Hepatocyte (in vitro differentiated cells): ENCODE data around the gene DGKA. TPM values are rescaled to one million over a fixed set of nuclear protein-coding genes. Genes with fewer than 3 reads are reported as not detected.
"Not testable (repeated sequence)": the region's sequence is repeated elsewhere in the genome, so short reads cannot be mapped to it uniquely, and the experiment has no call there.

Experiments
- DNase-seq: peaks from one replicate; pipeline ENCODE4 v3.0.0-alpha.2; 2016; ENCODE audit warnings: low spot score
- H2AFZ ChIP-seq: fragments of 200-600 bp; sonication (generic); 2 replicates; pipeline ENCODE4 v1.6.0; 2016; ENCODE audit warnings: antibody characterized with exemption, mild to moderate bottlenecking
- H3K27ac ChIP-seq: fragments of 200-600 bp; sonication (generic); 2 replicates; pipeline ENCODE4 v1.5.1; 2016; ENCODE audit warnings: mild to moderate bottlenecking
- H3K27me3 ChIP-seq: fragments of 200-600 bp; sonication (generic); 2 replicates; pipeline ENCODE4 v1.6.1; 2016
- H3K36me3 ChIP-seq: fragments of 200-600 bp; sonication (generic); replicated peaks from 2 replicates; pipeline ENCODE4 v1.5.1; 2016; ENCODE audit warnings: low read depth; ENCODE audit not compliant: insufficient read depth
- H3K4me1 ChIP-seq: fragments of 200-600 bp; sonication (generic); 2 replicates; pipeline ENCODE4 v1.5.1; 2016; ENCODE audit warnings: mild to moderate bottlenecking, moderate library complexity; ENCODE audit not compliant: insufficient read depth
- H3K4me2 ChIP-seq: fragments of 200-600 bp; sonication (generic); 2 replicates; pipeline ENCODE4 v1.6.0; 2016
- H3K4me3 ChIP-seq: fragments of 200-600 bp; sonication (generic); 2 replicates; pipeline ENCODE4 v1.5.1; 2016; ENCODE audit warnings: mild to moderate bottlenecking
- H3K79me2 ChIP-seq: fragments of 200-600 bp; sonication (generic); 2 replicates; pipeline ENCODE4 v1.6.0; 2017; ENCODE audit warnings: mild to moderate bottlenecking
- H3K9me2 ChIP-seq: fragments of 200-600 bp; sonication (generic); replicated peaks from 2 replicates; pipeline ENCODE4 v1.6.0; 2017; ENCODE audit warnings: mild to moderate bottlenecking; ENCODE audit not compliant: insufficient read depth
- H3K9me3 ChIP-seq: fragments of 200-600 bp; sonication (generic); 2 replicates; pipeline ENCODE4 v1.5.1; 2016; ENCODE audit warnings: low read depth, mild to moderate bottlenecking
- H4K20me1 ChIP-seq: fragments of 200-600 bp; sonication (generic); 2 replicates; pipeline ENCODE4 v1.6.0; 2016; ENCODE audit warnings: mild to moderate bottlenecking; ENCODE audit not compliant: insufficient read depth, poor library complexity, severe bottlenecking
- CTCF ChIP-seq: fragments of 200-600 bp; sonication (generic); IDR thresholded peaks from 2 replicates; pipeline ENCODE4 v1.5.1; 2016; ENCODE audit warnings: antibody characterized with exemption, mild to moderate bottlenecking; ENCODE audit not compliant: poor library complexity
- EZH2 ChIP-seq: fragments of 200-600 bp; sonication (generic); IDR thresholded peaks from 2 replicates; pipeline ENCODE4 v1.6.1; 2016; ENCODE audit warnings: antibody characterized with exemption, mild to moderate bottlenecking, borderline replicate concordance
- EZH2phosphoT487 ChIP-seq: fragments of 200-600 bp; sonication (generic); IDR thresholded peaks from one replicate; pipeline ENCODE4 v1.6.1; 2018; ENCODE audit warnings: antibody characterized with exemption, mild to moderate bottlenecking, low read depth, moderate library complexity; ENCODE audit not compliant: unreplicated experiment, severe bottlenecking
- WGBS: methylation state at CpG from one replicate; pipeline ENCODE4 v1.1.6; 2016; ENCODE audit warnings: low lambda C conversion rate; ENCODE audit errors: missing lambda C conversion rate; 5-methylcytosine and 5-hydroxymethylcytosine counted together
- polyA plus RNA-seq: library from polyadenylated mRNA; unstranded; fragments of >200 nt; fragmentation: Nextera tagmentation; extraction: Ambion mirVana; gene quantifications from 2 replicates; pipeline ENCODE4 v1.2.1, GENCODE V29; 2016
- total RNA-seq: library from RNA; depleted of rRNA; stranded (reverse); fragments of >200 nt; gene quantifications from 2 replicates; pipeline ENCODE4 v1.2.3, GENCODE V29; 2014

Gene DGKA
- total and polyA plus RNA-seq, 2 experiments from 2014 or later, result 25.3 to 25.9 TPM

- Histone ChIP-seq H2AFZ (no peak overlapping the region), H3K9me2 (no peaks in the 10 kb centered on the region), H4K20me1 (no peaks in the 10 kb centered on the region), H3K4me3 (no peak overlapping the region), H3K79me2 (peaks cover 17% of the 10 kb centered on the region), H3K4me1 (peaks cover 14% of the 10 kb centered on the region), H3K36me3 (no peaks in the 10 kb centered on the region), H3K4me2 (peak overlapping the region; percentile 62), H3K27me3 (no peaks in the 10 kb centered on the region), H3K27ac (peak overlapping the region; percentile 78), H3K9me3 (no peaks in the 10 kb centered on the region)
- no peak for TF ChIP-seq EZH2phosphoT487
- TF ChIP-seq CTCF, result no peak
- no peak for TF ChIP-seq EZH2
- 63% methylated on average over 7 of the region's 7 CpGs for WGBS
- DNase-seq, result peak; percentile 37
Observed at GRCh38 chr12:56001487-56002100, 70.6 kb downstream of the DGKA start.

- H3K79me2 ChIP-seq, DNase-seq, H3K4me3 ChIP-seq, H3K4me2 ChIP-seq, H3K36me3 ChIP-seq, H3K9me3 ChIP-seq, H3K27me3 ChIP-seq, H3K27ac ChIP-seq, H2AFZ ChIP-seq, H4K20me1 ChIP-seq, H3K9me2 ChIP-seq: not testable (repeated sequence)
- WGBS, result 88% methylated on average over 5 of the region's 5 CpGs
- H3K4me1 ChIP-seq, result peaks cover 11% of the 10 kb centered on the region
Observed at GRCh38 chr12:56003376-56003775, 72.4 kb downstream of the DGKA start.

Other genes with a start within 250 kb of the DGKA start
- 13.0 and 15.2 TPM in 2 replicates for gene ITGA7, start 223.3 kb upstream of the DGKA start, total RNA-seq
- gene ITGA7, start 223.3 kb upstream of the DGKA start, polyA plus RNA-seq, result 18.9 and 22.8 TPM in 2 replicates
- gene BLOC1S1, start 215.1 kb upstream of the DGKA start, total RNA-seq, result 159 and 177 TPM in 2 replicates
- gene BLOC1S1, start 215.1 kb upstream of the DGKA start, polyA plus RNA-seq, result 227 and 236 TPM in 2 replicates
- gene RDH5, start 210.8 kb upstream of the DGKA start, total RNA-seq, result 36.2 and 48.7 TPM in 2 replicates
- 38.0 and 43.7 TPM in 2 replicates for gene RDH5, start 210.8 kb upstream of the DGKA start, polyA plus RNA-seq
- 1,401 and 1,504 TPM in 2 replicates for gene CD63, start 202.2 kb upstream of the DGKA start, total RNA-seq
- gene CD63, start 202.2 kb upstream of the DGKA start, polyA plus RNA-seq, result 2,624 and 2,749 TPM in 2 replicates
- 7.9 and 10.8 TPM in 2 replicates for gene GDF11, start 188.0 kb upstream of the DGKA start, total RNA-seq
- 3.7 and 4.1 TPM in 2 replicates for gene GDF11, start 188.0 kb upstream of the DGKA start, polyA plus RNA-seq
- gene SARNP, start 113.4 kb upstream of the DGKA start, total RNA-seq, result 84.2 and 118 TPM in 2 replicates
- gene SARNP, start 113.4 kb upstream of the DGKA start, polyA plus RNA-seq, result 103 and 117 TPM in 2 replicates
- 28.6 and 34.2 TPM in 2 replicates for gene ORMDL2, start 113.1 kb upstream of the DGKA start, total RNA-seq
- gene ORMDL2, start 113.1 kb upstream of the DGKA start, polyA plus RNA-seq, result 93.0 and 106 TPM in 2 replicates
- 29.4 and 43.4 TPM in 2 replicates for gene DNAJC14, start 101.6 kb upstream of the DGKA start, total RNA-seq
- 24.5 and 26.5 TPM in 2 replicates for gene DNAJC14, start 101.6 kb upstream of the DGKA start, polyA plus RNA-seq
- gene MMP19, start 88.2 kb upstream of the DGKA start, total RNA-seq, result 6.1 and 6.4 TPM in 2 replicates
- gene MMP19, start 88.2 kb upstream of the DGKA start, polyA plus RNA-seq, result 10.8 and 16.4 TPM in 2 replicates
- 33.7 and 44.5 TPM in 2 replicates for gene PYM1, start 3.3 kb upstream of the DGKA start, total RNA-seq
- gene PYM1, start 3.3 kb upstream of the DGKA start, polyA plus RNA-seq, result 39.9 and 51.1 TPM in 2 replicates
- gene PMEL, start 34.9 kb downstream of the DGKA start, total RNA-seq, result 8.6 and 15.3 TPM in 2 replicates
- 27.9 and 34.2 TPM in 2 replicates for gene PMEL, start 34.9 kb downstream of the DGKA start, polyA plus RNA-seq
- 26.6 and 31.1 TPM in 2 replicates for gene CDK2, start 35.7 kb downstream of the DGKA start, total RNA-seq
- gene CDK2, start 35.7 kb downstream of the DGKA start, polyA plus RNA-seq, result 23.9 and 25.8 TPM in 2 replicates
- gene RAB5B, start 42.9 kb downstream of the DGKA start, total RNA-seq, result 79.1 and 93.4 TPM in 2 replicates
- gene RAB5B, start 42.9 kb downstream of the DGKA start, polyA plus RNA-seq, result 101 and 103 TPM in 2 replicates
- gene SUOX, start 66.1 kb downstream of the DGKA start, total RNA-seq, result 26.9 and 30.2 TPM in 2 replicates
- gene SUOX, start 66.1 kb downstream of the DGKA start, polyA plus RNA-seq, result 19.7 and 25.6 TPM in 2 replicates
- 1.6 and 6.7 TPM in 2 replicates for gene IKZF4, start 89.9 kb downstream of the DGKA start, total RNA-seq
- 3.5 and 5.3 TPM in 2 replicates for gene IKZF4, start 89.9 kb downstream of the DGKA start, polyA plus RNA-seq
- gene RPS26, start 110.8 kb downstream of the DGKA start, total RNA-seq, result 665 and 673 TPM in 2 replicates
- gene RPS26, start 110.8 kb downstream of the DGKA start, polyA plus RNA-seq, result 245 and 252 TPM in 2 replicates
- gene ERBB3, start 149.0 kb downstream of the DGKA start, total RNA-seq, result 104 and 128 TPM in 2 replicates
- 56.1 and 69.0 TPM in 2 replicates for gene ERBB3, start 149.0 kb downstream of the DGKA start, polyA plus RNA-seq
- 87.9 and 90.7 TPM in 2 replicates for gene PA2G4, start 173.4 kb downstream of the DGKA start, total RNA-seq
- gene PA2G4, start 173.4 kb downstream of the DGKA start, polyA plus RNA-seq, result 102 and 109 TPM in 2 replicates
- 2,379 and 2,801 TPM in 2 replicates for gene RPL41, start 185.5 kb downstream of the DGKA start, total RNA-seq
- gene RPL41, start 185.5 kb downstream of the DGKA start, polyA plus RNA-seq, result 2,115 and 2,240 TPM in 2 replicates
- gene ZC3H10, start 187.1 kb downstream of the DGKA start, total RNA-seq, result 3.7 and 9.0 TPM in 2 replicates
- gene ZC3H10, start 187.1 kb downstream of the DGKA start, polyA plus RNA-seq, result 2.2 and 5.7 TPM in 2 replicates
- gene ESYT1, start 197.1 kb downstream of the DGKA start, total RNA-seq, result 44.9 and 52.3 TPM in 2 replicates
- gene ESYT1, start 197.1 kb downstream of the DGKA start, polyA plus RNA-seq, result 40.0 and 43.8 TPM in 2 replicates
- 80.6 and 98.1 TPM in 2 replicates for gene MYL6B, start 221.4 kb downstream of the DGKA start, total RNA-seq
- 82.2 and 83.9 TPM in 2 replicates for gene MYL6B, start 221.4 kb downstream of the DGKA start, polyA plus RNA-seq
- gene MYL6, start 227.2 kb downstream of the DGKA start, total RNA-seq, result 1,441 and 1,490 TPM in 2 replicates
- gene MYL6, start 227.2 kb downstream of the DGKA start, polyA plus RNA-seq, result 2,273 and 2,387 TPM in 2 replicates